ENCODE results near the gene PHF20.

DNA sequence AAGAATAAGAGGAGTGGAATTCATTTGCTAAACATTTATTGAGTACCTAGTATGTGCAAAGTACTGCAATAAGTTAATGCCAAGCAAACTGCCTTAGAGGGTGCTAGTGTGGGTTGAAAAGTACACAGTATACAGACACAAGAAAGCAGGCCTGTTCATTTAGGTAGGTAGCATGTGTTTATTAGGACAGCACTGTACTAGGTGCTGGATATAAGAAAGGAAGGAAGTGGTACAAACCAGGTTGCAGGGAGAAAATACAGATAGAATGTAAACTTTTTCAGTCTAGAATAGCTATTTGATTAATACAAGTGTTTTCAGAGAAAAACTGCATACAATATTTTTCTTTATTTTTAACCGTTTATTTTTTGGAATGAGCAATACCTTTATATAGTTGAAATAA, 68.1 kb downstream of the PHF20 start:
- no peak for TF ChIP-seq EZH2 (IDR thresholded peaks at IDR 0.05; ENCODE audit: insufficient read depth, poor library complexity, severe bottlenecking)
- TF ChIP-seq EZH2phosphoT487 (IDR thresholded peaks at IDR 0.05; ENCODE audit: insufficient read depth, low read depth): no peak
